Lower lobe of right lung (tissue), 2 donors: ENCODE data around the gene SPATS2. TPM values are rescaled to one million over a fixed set of nuclear protein-coding genes. Genes with fewer than 3 reads are reported as not detected.

Experiments
- ATAC-seq, 2 donors: fragments of 200-7000 bp; cut with Tn5 transposase; one replicate each; pipeline ENCODE4 v1.9.1; 2020 to 2022; ENCODE audit warnings: mild to moderate bottlenecking in 2 of 2, moderate library complexity in 2 of 2
- DNase-seq: peaks from one replicate; pipeline ENCODE4 v3.0.0-alpha.2; 2020
- H3K27ac ChIP-seq: fragments of 200-600 bp; one replicate; pipeline ENCODE4 v1.8.0; 2022
- H3K27me3 ChIP-seq: fragments of 200-600 bp; one replicate; pipeline ENCODE4 v1.8.0; 2022; ENCODE audit warnings: low read depth
- H3K36me3 ChIP-seq: fragments of 200-600 bp; one replicate; pipeline ENCODE4 v1.8.0; 2022; ENCODE audit warnings: mild to moderate bottlenecking
- H3K4me1 ChIP-seq: fragments of 200-600 bp; one replicate; pipeline ENCODE4 v1.8.0; 2022
- H3K4me3 ChIP-seq: fragments of 200-600 bp; one replicate; pipeline ENCODE4 v1.8.0; 2022; ENCODE audit warnings: mild to moderate bottlenecking
- H3K9me3 ChIP-seq: fragments of 200-600 bp; one replicate; pipeline ENCODE4 v1.8.0; 2022
- intact Hi-C: fragments of 100-400 bp; cut with DNase I; formaldehyde crosslinking; loops from one replicate; pipeline ENCODE4 v1.11.0; 2022
- total RNA-seq: library from RNA; stranded (reverse); fragmentation: NEBNext Ultra II Directional; extraction: Animal tissue kit (Norgen Biotek cat#: 25700); gene quantifications from one replicate; pipeline ENCODE4 v1.2.1, GENCODE V29; 2021
- TF ChIP-seq, protein P1 (sequence below): fragments of 200-600 bp; IDR thresholded peaks from one replicate; pipeline ENCODE4 v1.8.0; 2022; ENCODE audit warnings: antibody characterized with exemption, mild to moderate bottlenecking
- donor health status: DM: no; HTN: yes; CAD: no; lungs with severe emphysema.

Gene SPATS2
- total RNA-seq, 1 donor from 2014 or later: 17.3 TPM

DNA sequence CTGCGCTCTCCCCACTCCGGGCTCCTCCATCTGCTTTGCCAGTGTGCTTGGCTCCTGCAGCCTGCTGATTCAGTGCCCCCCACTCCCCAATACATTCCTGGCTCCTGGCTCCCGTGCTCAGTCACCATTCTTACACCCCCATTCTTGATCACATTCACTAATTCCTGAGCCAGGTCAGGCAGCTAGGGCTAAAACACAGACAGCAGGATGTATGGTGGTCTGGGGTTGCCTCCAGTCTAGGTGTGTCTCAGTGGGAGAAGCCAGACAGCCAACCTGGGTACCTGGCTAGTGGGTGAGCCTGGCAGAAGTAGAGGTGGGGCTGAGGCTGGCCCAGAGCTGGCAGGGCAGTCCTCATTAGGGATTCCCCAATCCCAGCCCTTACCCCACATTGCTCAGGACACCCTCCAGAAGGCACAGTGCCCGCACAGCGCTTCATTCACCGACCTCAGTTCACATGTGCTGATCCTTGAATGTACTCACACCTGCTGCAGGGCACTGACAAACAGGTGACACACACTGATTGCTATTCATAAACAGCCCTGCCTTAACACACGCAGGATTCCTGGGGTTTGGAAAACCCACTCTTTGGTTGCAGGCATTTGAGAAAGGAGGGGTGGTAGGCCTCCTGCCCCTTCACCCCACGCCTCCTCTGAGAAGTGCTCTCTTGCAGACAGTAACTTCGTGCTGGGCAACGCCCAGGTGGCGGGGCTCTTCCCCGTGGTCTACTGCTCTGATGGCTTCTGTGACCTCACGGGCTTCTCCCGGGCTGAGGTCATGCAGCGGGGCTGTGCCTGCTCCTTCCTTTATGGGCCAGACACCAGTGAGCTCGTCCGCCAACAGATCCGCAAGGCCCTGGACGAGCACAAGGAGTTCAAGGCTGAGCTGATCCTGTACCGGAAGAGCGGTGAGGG lies 173.2 kb downstream of the SPATS2 start:
- Histone ChIP-seq H3K9me3 (no peaks in the 10 kb centered on the region), H3K4me3 (no peak overlapping the region), H3K36me3 (no peaks in the 10 kb centered on the region), H3K4me1 (peaks cover 16% of the 10 kb centered on the region), H3K27ac (no peak overlapping the region), H3K27me3 (peaks cover 52% of the 10 kb centered on the region)
- TF ChIP-seq, protein P1, sequence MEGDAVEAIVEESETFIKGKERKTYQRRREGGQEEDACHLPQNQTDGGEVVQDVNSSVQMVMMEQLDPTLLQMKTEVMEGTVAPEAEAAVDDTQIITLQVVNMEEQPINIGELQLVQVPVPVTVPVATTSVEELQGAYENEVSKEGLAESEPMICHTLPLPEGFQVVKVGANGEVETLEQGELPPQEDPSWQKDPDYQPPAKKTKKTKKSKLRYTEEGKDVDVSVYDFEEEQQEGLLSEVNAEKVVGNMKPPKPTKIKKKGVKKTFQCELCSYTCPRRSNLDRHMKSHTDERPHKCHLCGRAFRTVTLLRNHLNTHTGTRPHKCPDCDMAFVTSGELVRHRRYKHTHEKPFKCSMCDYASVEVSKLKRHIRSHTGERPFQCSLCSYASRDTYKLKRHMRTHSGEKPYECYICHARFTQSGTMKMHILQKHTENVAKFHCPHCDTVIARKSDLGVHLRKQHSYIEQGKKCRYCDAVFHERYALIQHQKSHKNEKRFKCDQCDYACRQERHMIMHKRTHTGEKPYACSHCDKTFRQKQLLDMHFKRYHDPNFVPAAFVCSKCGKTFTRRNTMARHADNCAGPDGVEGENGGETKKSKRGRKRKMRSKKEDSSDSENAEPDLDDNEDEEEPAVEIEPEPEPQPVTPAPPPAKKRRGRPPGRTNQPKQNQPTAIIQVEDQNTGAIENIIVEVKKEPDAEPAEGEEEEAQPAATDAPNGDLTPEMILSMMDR: no peak
- DNase-seq: no peak
- no peak for ATAC-seq
- intact Hi-C loops: no loop called here

DNA sequence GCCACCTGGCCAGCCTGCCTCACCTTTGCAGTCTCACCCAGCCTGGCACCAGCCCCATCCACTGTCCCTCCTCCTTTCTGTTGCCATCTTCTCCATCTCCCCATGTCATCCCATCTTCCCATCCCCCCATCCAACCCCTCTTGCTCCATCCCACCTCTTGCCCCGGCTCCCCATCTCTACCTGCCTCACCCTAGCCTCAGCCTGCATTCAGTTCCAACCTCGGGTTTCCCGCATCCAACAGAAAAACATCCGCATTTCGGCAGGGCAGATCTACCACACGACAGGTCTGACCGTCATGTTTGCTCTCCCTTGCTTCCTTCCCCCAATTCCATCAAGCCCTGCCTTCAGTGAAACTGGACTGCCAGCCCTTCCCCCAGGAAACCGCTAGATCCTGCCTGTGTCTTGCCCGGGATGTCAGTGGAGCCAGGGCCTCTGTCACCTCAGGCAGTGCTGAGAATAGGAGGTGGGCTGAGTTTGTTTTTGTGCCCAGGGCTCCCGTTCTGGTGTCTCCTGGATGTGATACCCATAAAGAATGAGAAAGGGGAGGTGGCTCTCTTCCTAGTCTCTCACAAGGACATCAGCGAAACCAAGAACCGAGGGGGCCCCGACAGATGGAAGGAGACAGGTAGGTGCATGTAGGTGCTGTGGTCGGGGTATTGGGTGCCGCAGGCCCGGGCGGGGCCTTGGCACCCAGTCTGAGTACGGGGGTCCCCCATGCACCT lies 174.0 kb downstream of the SPATS2 start:
- DNase-seq: no peak
- no peaks in the 10 kb centered on the region for H3K36me3 ChIP-seq
- H3K27ac ChIP-seq: no peak overlapping the region
- TF ChIP-seq, protein P1: no peak
- no peak for ATAC-seq
- peaks cover 46% of the 10 kb centered on the region for H3K27me3 ChIP-seq
- peaks cover 16% of the 10 kb centered on the region for H3K4me1 ChIP-seq
- intact Hi-C loops: no loop called here
- H3K9me3 ChIP-seq: no peaks in the 10 kb centered on the region
- H3K4me3 ChIP-seq: no peak overlapping the region

DNA sequence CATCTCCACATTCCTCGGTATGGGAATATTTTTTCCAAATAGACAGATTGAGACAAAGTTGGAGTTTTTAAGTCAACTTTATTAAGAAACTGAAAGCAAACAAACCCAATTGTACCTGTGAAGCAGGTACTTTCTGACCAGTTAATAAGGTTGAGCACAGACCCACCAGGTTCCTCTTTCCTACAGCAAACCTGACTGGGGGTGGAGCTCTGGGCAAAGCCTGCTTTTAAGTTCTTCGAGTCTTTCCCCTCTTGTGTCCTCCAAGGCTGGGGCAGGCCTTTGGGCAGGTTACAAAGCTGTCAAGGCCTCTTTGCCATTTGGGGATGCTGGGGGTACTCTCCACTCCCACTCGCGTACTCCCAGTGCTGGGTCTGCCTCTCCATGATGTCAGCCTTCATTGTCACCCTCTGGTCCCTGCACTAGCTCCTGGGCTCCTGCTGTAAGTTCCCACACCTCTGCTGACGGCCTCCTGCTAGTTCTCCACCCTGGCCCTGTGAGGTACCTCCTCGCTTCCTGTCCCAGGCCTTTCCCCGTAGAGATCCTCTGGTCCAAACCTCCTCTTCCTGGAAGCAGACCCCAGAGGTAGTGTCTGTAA lies 174.7 kb downstream of the SPATS2 start:
- intact Hi-C loops: no loop called here
- Histone ChIP-seq H3K4me1 (peaks cover 15% of the 10 kb centered on the region), H3K9me3 (no peaks in the 10 kb centered on the region), H3K36me3 (no peaks in the 10 kb centered on the region), H3K27me3 (peaks cover 47% of the 10 kb centered on the region), H3K4me3 (no peak overlapping the region), H3K27ac (no peak overlapping the region)
- ATAC-seq: no peak
- DNase-seq: no peak
- TF ChIP-seq, protein P1: no peak

DNA sequence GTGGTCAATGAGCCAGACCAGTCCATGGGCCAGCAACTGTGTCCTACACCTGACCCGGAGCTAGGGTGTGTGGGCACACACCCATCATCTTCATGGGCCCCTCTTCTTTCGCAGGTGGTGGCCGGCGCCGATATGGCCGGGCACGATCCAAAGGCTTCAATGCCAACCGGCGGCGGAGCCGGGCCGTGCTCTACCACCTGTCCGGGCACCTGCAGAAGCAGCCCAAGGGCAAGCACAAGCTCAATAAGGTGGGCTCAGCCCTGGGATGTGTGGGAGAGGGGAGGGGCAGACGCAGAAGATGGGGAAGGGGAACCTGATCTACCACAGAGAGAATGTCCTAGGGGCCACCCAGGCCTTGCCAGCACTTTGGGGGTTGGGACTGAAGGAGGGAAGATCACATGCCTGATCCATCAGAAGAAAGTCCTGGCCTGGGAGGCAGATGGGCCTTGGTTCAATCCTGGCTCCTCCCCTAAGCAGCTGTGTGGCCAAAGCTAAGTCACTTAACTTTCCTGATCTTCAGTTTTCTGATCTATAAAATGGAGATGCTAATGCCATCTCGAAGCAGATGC lies 175.4 kb downstream of the SPATS2 start:
- ATAC-seq (no peak), DNase-seq (peak; percentile 18)
- TF ChIP-seq, protein P1: no peak
- H3K4me3 ChIP-seq: no peak overlapping the region
- H3K4me1 ChIP-seq: peaks cover 9% of the 10 kb centered on the region
- no peaks in the 10 kb centered on the region for H3K9me3 ChIP-seq
- intact Hi-C loops: no loop called here
- H3K36me3 ChIP-seq: no peaks in the 10 kb centered on the region
- no peak overlapping the region for H3K27ac ChIP-seq
- peaks cover 47% of the 10 kb centered on the region for H3K27me3 ChIP-seq

DNA sequence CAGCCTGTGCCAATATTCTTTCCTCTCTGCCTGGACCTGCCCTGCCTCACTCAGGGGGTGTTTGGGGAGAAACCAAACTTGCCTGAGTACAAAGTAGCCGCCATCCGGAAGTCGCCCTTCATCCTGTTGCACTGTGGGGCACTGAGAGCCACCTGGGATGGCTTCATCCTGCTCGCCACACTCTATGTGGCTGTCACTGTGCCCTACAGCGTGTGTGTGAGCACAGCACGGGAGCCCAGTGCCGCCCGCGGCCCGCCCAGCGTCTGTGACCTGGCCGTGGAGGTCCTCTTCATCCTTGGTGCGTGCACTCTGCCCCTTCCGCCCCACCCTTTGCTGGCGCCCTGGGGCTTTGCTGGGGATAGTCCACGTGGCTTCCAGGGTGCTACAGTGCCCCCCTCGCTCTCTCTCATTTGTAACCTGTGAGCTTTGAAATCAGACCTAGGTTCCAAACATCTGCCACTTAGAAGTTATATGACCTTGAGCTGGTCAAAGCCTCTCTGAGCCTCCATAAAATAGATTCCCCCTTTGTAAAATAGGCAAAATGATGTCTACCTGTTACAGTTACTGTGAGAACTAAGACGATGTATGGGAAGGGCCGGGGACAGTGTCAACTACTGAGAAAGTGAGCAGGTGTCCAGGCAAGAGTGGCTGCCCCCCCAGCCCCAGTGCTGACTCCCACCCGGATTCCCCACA lies 176.1 kb downstream of the SPATS2 start:
- TF ChIP-seq, protein P1: no peak
- Histone ChIP-seq H3K27me3 (peaks cover 44% of the 10 kb centered on the region), H3K9me3 (no peaks in the 10 kb centered on the region), H3K4me3 (no peak overlapping the region), H3K4me1 (peaks cover 3% of the 10 kb centered on the region), H3K27ac (no peak overlapping the region), H3K36me3 (no peaks in the 10 kb centered on the region)
- ATAC-seq (no peak), DNase-seq (peak; percentile 38)
- intact Hi-C loops: no loop called here
